ENCODE data around the gene MCU.

The MCU gene

GRCh38 chr10:72747521-72747920 lies 55.6 kb downstream of the MCU start:
- no peak for TF ChIP-seq FOXP2 (optimal IDR thresholded peaks at IDR 0.05; ENCODE audit: borderline replicate concordance, extremely low read depth, extremely low read length, insufficient read depth)
- TF ChIP-seq SIN3A (IDR thresholded peaks at IDR 0.05; ENCODE audit: borderline replicate concordance, insufficient read depth, low read length): no peak
- no peak for TF ChIP-seq POLR2AphosphoS5 (IDR thresholded peaks at IDR 0.05; ENCODE audit: low read depth, low read length)
- no peak for TF ChIP-seq TAF1 (IDR thresholded peaks at IDR 0.05; ENCODE audit: borderline replicate concordance, insufficient read depth, low read length)
- no peak for TF ChIP-seq REST (IDR thresholded peaks at IDR 0.05; ENCODE audit: insufficient read depth in 1 of 2, low read depth in 2 of 2, low read length in 2 of 2)

DNA sequence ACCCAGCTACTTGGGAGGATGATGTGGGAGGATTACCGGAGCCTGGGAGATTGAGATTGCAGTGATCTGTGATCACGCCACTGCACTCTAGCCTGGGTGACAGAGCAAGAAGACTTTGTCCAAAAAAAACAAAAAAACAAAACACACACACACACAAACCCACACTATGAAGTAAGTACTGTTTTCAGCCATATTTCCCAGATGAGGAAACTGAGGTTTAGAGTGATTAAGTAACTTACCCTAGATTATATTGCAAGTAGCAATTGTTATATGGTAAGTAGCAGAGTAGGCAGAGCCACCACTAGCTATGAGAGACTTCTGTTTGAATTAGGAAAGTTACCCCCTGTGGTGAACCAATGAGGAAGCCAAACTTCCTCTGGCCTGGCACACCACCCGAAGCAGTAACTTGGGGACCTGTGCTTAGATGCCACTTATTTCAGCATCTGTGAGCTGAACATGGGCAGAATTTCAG lies 61.9 kb downstream of the MCU start:
- TF ChIP-seq SIN3A (IDR thresholded peaks at IDR 0.05; ENCODE audit: borderline replicate concordance, insufficient read depth, low read length): no peak
- TF ChIP-seq FOXP2 (optimal IDR thresholded peaks at IDR 0.05; ENCODE audit: borderline replicate concordance, extremely low read depth, extremely low read length, insufficient read depth): no peak
- TF ChIP-seq REST (IDR thresholded peaks at IDR 0.05; ENCODE audit: insufficient read depth in 1 of 2, low read depth in 2 of 2, low read length in 2 of 2): no peak
- no peak for TF ChIP-seq TAF1 (IDR thresholded peaks at IDR 0.05; ENCODE audit: borderline replicate concordance, insufficient read depth, low read length)
- TF ChIP-seq POLR2AphosphoS5 (IDR thresholded peaks at IDR 0.05; ENCODE audit: low read depth, low read length): no peak

- TF ChIP-seq REST (IDR thresholded peaks at IDR 0.05; ENCODE audit: insufficient read depth in 1 of 2, low read depth in 2 of 2, low read length in 2 of 2) (no peak), POLR2AphosphoS5 (IDR thresholded peaks at IDR 0.05; ENCODE audit: low read depth, low read length) (no peak), FOXP2 (optimal IDR thresholded peaks at IDR 0.05; ENCODE audit: borderline replicate concordance, extremely low read depth, extremely low read length, insufficient read depth) (no peak), TAF1 (IDR thresholded peaks at IDR 0.05; ENCODE audit: borderline replicate concordance, insufficient read depth, low read length) (no peak), SIN3A (IDR thresholded peaks at IDR 0.05; ENCODE audit: borderline replicate concordance, insufficient read depth, low read length) (no peak)
These were observed 62.5 kb downstream of the MCU start for GRCh38 chr10:72754275-72755032.

DNA sequence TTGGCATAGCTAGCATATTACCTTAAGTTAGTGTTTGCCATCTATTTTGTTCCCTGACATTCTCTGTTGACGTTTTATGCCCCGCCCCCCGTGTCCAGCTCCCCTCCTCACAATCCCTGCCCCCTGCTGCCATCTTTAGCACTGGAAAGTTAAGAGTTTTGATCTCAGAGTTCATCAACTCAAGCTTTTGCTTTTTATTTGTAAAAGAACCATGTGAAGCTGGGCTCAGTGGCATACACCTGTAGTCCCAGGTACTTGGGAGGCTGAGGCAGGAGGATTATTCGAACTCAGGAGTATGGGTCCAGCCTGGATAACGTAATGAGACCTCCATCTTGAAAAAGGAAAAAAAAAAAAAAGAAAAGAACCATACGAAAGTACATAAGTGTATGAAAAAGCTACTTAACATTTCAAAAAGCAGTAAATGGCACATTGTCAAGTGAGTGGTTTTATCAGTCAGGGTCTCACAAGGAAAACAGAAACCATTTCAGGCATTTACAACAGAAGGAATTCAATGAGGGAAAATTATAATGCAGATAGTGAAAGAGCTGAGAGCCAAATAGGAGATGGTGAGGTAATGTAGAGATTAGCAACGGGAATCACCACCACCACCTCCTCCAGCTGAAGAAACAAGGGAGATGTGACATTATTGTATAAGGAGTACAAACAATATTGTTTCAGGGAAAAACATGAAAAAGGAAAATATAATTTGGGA lies 64.9 kb downstream of the MCU start:
- no peak for TF ChIP-seq SIN3A (IDR thresholded peaks at IDR 0.05; ENCODE audit: borderline replicate concordance, insufficient read depth, low read length)
- TF ChIP-seq REST (IDR thresholded peaks at IDR 0.05; ENCODE audit: insufficient read depth in 1 of 2, low read depth in 2 of 2, low read length in 2 of 2): no peak
- no peak for TF ChIP-seq TAF1 (IDR thresholded peaks at IDR 0.05; ENCODE audit: borderline replicate concordance, insufficient read depth, low read length)

Data from PFSK-1 (cell line).